CD4-positive, alpha-beta T cell treated with Interleukin-6 for 4 hours (primary cell): ENCODE measurements around the gene GARIN5B.
"Not testable (repeated sequence)": the region's sequence is repeated elsewhere in the genome, so short reads cannot be mapped to it uniquely, and the experiment has no call there.

Experiments used
- DNase-seq: peaks from one replicate; pipeline ENCODE4 v3.0.0-alpha.2; 2020; ENCODE audit warnings: mixed read lengths

GARIN5B gene

DNA sequence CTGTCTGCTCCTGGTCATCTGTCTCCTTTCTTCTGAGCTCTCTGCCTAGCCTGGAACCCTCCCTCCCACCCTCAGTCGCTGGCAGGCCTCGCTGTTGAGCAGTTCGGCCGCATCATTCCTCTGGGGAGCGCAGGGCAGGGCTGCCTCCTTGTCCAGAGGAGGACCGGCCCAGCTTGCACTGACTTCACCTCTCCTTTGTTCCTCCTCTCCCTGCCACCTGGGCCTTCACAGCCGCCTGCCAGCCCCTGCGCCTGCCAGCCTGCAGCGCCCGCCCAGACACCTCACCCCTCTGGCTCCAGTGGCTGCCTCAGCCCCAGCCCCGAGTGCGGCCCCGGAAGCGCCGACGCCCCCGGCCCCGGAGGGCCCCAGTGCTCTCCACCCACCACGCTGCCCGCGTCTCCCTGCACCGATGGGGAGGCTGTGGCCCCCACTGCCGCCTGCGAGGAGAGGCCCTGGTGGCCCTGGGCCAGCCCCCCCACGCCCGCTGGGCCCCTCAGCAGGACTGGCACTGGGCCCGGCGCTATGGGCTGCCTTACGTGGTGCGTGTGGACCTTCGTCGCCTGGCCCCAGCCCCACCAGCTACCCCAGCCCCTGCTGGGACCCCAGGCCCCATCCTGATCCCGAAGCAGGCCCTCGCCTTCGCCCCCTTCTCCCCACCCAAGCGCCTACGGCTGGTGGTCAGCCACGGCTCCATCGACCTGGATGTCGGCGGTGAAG lies 16.2 kb downstream of the GARIN5B start:
- no peak for DNase-seq

- no peak for DNase-seq
These were observed 17.0 kb downstream of the GARIN5B start for GRCh38 chr19:55345818-55346724.

DNA sequence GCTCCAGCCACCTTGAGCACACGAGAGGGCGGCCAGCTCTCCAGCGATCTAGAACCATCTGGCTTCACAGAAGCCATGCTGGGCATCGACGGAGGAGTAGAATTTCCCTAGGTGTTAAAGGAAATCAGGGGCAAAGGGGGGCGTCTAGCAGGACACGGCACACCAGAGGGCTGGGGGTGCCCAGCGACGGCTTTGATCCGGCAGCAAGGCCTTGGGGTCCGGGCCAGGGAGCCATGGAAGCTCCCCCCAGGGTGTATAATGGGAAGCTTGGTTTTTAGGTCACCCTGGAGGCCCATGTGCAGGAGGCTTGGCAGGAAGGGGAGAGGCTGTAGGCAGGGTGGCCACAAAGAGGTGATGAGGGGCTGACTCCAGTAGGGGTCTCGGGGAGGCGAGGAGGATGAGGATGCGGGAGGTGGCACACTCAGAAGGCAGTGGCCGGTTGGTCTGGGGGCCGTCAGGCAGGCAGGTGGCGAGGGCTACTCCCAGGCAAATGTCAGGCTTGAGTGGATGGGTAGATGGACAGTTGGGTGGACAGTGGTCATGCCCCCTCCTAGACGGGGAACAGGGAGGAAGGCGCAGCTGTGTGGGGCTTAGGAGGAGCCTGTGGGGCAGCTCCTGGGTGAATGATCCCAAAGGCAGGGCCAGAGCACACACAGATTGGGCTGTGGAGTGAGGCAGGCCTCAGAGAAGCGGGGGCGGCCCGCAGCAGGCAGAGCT lies 17.8 kb downstream of the GARIN5B start:
- DNase-seq = no peak

GRCh38 chr19:55344444-55344843 lies 18.6 kb downstream of the GARIN5B start:
- no peak for DNase-seq

DNA sequence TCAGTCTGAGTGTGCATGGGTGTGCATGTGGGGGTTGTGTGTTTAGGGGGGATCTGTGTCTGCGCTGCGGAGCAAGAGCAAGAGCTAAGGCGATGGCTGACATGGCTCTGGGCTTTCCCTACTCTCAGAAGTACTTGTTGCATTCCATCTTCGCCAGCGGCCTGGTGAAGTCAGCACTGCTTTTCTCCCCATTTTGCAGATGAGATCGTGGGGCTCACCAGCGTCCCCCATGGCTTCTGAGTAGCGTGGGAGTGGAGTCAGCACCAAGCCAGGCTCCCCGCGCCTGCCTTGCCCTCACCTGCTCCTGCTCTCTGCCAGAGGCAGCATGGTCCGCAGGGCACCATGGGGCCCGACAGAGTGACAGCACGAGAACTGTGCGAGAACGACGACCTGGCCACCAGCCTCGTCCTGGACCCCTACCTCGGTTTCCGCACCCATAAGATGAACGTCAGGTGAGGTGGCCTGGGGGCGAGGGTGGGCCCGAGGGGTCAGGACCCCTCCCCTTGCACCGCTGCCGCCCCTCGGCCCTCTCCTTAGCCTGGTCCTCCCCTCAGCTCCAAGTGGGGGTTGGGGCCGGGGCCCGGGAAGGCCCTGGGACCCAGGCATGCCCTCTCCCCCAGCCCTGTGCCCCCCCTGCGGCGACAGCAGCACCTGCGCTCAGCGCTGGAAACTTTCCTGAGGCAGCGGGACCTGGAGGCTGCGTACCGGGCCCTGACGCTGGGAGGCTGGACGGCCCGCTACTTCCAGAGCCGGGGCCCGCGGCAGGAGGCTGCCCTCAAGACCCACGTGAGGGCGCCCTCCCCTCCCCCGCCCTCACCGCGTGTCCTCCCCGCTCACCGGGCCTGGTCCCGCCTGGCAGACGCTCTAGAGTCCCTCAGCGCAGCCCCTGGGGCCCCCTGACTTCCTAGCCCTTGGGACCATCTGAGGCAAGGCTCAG lies 21.2 kb downstream of the GARIN5B start:
- no peak for DNase-seq

- peak; percentile 67 for DNase-seq
These were observed 21.9 kb downstream of the GARIN5B start for GRCh38 chr19:55341171-55341588.

DNA sequence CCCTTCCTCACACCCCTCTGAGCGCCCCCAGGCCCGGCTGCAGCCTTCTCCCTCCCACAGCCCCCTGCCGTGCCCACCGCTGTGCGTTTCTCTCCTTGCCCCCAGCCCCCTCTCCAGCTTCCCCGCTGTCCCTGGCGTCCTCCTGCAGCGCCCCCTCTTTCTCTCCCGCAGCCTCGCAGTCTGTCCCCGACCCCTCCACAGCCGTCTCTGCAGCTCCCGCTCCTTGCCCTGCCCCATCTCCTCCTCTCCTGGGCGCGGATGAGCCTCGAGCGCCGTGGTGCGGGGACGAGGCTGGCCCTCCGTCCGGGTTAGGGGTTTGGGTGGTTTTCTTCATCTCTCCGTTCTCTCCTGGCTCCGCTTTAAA lies 22.3 kb downstream of the GARIN5B start:
- peak; percentile 20 for DNase-seq

- no peak for DNase-seq
These were observed 22.9 kb downstream of the GARIN5B start for GRCh38 chr19:55339889-55340783.

- peak; percentile 100 for DNase-seq
These were observed 23.8 kb downstream of the GARIN5B start, which contains the start of gene KMT5C for GRCh38 chr19:55339105-55339888. TSS of gene KMT5C (plus strand) at chr19:55339876. CDS start at chr19:55341937, 2,061 bp downstream.

DNA sequence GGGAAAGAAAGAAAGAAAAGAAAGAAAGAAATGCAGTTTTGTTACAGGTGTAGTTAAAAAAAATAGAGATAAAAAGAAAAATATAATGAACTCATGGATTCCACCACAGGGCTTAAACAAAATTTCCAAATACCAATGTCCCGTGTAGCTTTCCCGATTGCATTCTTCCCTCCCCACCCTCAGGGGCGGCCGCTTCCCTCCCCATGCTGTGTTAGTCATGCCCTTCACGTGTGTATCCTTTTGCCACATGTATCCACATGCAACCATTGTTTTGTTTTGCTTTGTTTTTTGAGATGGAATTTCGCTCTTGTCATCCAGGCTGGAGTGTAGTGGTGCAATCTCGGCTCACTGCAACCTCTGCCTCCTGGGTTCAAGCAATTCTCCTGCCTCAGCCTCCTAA lies 27.0 kb downstream of the GARIN5B start:
- no peak for DNase-seq

DNA sequence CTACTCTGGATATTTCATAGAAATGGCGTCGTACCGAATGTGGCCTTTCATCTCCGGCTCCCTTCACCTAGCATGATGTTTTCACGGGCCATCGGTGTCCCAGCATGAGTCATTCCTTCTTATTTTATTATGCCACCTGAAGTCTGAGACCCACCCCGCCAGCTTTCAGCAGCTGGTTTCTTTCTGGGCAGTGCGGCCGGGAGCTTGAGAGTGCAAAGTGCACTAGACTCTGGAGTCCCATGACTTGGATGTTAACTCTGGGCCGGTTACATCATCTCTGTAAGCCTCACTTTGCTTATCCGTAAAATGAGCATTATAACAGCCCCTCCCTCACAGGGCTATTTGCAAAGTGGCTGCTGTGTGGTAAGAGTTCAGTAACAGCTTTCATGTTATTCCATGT lies 29.2 kb downstream of the GARIN5B start:
- no peak for DNase-seq

- not testable (repeated sequence) for DNase-seq
These were observed 33.3 kb downstream of the GARIN5B start for GRCh38 chr19:55329791-55330190.

GRCh38 chr19:55328774-55329318 lies 34.2 kb downstream of the GARIN5B start:
- not testable (repeated sequence) for DNase-seq

DNA sequence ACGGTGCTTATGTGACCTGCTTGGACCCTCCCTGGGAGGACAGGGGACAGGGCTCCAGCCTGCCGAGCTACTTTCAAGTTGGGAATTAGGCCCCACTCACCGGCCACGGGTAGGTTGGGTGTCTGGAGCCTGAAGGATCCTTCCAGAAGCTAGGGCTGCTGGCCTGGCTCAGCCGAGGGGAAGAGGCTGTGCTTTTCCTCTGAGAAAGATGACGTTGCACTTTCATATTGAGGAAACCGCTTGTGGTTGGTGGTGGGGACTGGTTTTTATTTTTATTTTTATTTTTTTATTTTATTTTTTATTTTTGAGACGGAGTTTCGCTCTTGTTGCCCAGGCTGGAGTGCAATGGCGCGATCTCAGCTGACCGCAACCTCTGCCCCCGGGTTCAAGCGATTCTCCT lies 37.9 kb downstream of the GARIN5B start, which contains the start of gene TMEM150B:
TMEM150B (minus strand) TSS at position 170 of the 400 bp plus-strand sequence. CDS start 4,305 bp downstream, outside the sequence.
- no peak for DNase-seq

- DNase-seq = no peak
These were observed 38.4 kb downstream of the GARIN5B start for GRCh38 chr19:55324662-55325061.

GRCh38 chr19:55322204-55322885 lies 40.7 kb downstream of the GARIN5B start:
- no peak for DNase-seq

DNA sequence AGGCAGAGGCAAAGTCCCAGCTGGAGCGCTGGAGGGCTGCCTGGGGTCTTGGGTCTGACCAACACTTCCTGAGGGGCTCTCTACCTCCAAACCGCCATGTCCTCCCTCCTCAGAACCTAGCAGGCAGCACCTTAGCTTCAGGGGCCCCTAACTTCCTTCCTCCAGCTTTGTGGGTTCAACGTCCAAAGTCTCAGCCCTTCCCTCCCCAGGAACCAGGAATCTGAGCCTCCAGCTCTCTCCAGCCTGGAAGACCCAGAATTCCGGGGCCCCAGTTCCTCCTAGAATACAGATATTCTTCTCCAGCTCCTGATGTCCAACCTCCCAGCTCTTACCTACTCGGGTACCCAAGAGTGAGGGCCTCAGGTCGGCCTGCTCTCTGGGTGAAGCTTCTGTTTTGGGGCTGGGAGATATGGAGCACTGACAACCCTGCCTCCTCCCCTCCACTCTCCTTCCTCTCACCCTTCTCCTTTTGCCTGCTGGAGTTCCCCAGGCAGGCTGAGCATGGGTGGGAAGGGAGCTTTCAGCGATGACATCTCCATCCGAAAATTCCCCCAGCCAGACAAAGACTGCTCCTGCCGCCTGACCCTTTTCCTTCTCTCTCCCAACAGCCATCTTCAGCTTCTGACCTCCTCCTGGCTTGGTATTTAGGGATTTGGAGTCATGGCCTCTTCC lies 41.5 kb downstream of the GARIN5B start:
- DNase-seq = no peak

DNA sequence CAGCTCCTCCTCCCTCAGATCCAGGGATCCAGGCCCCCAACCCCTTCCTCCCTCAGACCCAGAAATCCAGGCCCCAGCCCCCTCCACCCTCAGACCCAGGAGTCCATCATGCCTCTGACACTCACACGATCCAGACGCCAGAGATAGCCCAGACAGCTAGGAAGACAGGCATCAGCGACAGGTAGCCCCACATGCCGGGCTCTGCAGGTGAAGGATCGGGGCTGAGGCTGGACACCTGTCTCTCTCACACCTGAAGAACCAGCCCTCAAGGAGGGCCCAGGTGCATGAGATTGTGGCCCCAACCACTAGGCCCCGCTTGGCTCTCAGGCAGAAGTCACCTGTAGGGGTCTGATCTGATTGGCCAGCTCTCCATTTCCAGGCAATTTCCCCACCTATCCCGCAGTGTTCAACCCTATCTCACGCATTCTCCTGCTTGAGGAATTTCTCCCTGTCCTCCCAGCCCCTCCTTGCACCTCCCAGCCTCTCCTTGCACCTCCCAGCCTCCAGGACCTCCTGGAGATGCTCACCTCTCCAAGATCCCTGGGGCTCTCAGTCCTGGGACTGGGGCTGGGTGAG lies 42.1 kb downstream of the GARIN5B start:
- no peak for DNase-seq
